Neuronal stem cell (in vitro differentiated cells): ENCODE results near the gene SPOCK1.

Experiments used
- DNase-seq: peaks from one replicate; pipeline ENCODE4 v3.0.0-alpha.2; 2013; ENCODE audit warnings: low spot score
- H2AFZ ChIP-seq: one replicate; pipeline ENCODE4 v1.6.1; 2013; ENCODE audit warnings: mild to moderate bottlenecking, low read length, inconsistent platforms
- H2AK5ac ChIP-seq: 2 replicates; pipeline ENCODE4 v1.6.1; 2013; ENCODE audit warnings: low read depth, mild to moderate bottlenecking, inconsistent platforms, low read length, moderate library complexity, mixed read lengths
- H2BK120ac ChIP-seq: 2 replicates; pipeline ENCODE4 v1.6.1; 2013; ENCODE audit warnings: low read depth, mild to moderate bottlenecking, inconsistent platforms, low read length, moderate library complexity, mixed read lengths
- H2BK12ac ChIP-seq: one replicate; pipeline ENCODE4 v1.6.1; 2013; ENCODE audit warnings: low read length, inconsistent platforms
- H2BK15ac ChIP-seq: 2 replicates; pipeline ENCODE4 v1.6.1; 2013; ENCODE audit warnings: mild to moderate bottlenecking, low read length, inconsistent platforms, mixed read lengths
- H2BK5ac ChIP-seq: one replicate; pipeline ENCODE4 v1.6.1; 2013; ENCODE audit warnings: inconsistent platforms, mild to moderate bottlenecking, low read length, moderate library complexity
- H3K14ac ChIP-seq: one replicate; pipeline ENCODE4 v1.6.1; 2013; ENCODE audit warnings: low read length, inconsistent platforms
- H3K18ac ChIP-seq: 2 replicates; pipeline ENCODE4 v1.6.1; 2013; ENCODE audit warnings: low read length, inconsistent platforms
- H3K23ac ChIP-seq: 2 replicates; pipeline ENCODE4 v1.6.1; 2013; ENCODE audit warnings: low read depth, mild to moderate bottlenecking, mixed read lengths, low read length, inconsistent platforms; ENCODE audit not compliant: poor library complexity
- H3K27ac ChIP-seq: replicated peaks from 3 replicates; pipeline ENCODE4 v1.5.1; 2013; ENCODE audit warnings: low read length, inconsistent platforms
- H3K27me3 ChIP-seq, 3 experiments: 2 replicates each; pipeline ENCODE4 v1.6.1; 2013; ENCODE audit warnings: low read length in 3 of 3, mild to moderate bottlenecking in 2 of 3, inconsistent platforms in 1 of 3, low read depth in 1 of 3, mixed read lengths in 1 of 3, moderate library complexity in 1 of 3; ENCODE audit not compliant: control insufficient read depth in 3 of 3, insufficient read depth in 3 of 3
- H3K36me3 ChIP-seq, 2 donors: replicated peaks in 1 of 2; 2 replicates each; pipeline ENCODE4 v1.6.1; 2013; ENCODE audit warnings: low read length in 2 of 2; ENCODE audit not compliant: control insufficient read depth in 2 of 2, insufficient read depth in 2 of 2
- H3K4ac ChIP-seq: 2 replicates; pipeline ENCODE4 v1.6.1; 2013; ENCODE audit warnings: inconsistent platforms, mild to moderate bottlenecking, low read length, moderate library complexity
- H3K4me1 ChIP-seq, 2 donors: 1 replicate in 1 of 2; 2 replicates in 1 of 2; pipeline ENCODE4 v1.6.1; 2013; ENCODE audit warnings: low read length in 2 of 2, low read depth in 1 of 2; ENCODE audit not compliant: control insufficient read depth in 2 of 2, insufficient read depth in 1 of 2
- H3K4me2 ChIP-seq: one replicate; pipeline ENCODE4 v1.6.1; 2013; ENCODE audit warnings: mild to moderate bottlenecking, low read length, inconsistent platforms; ENCODE audit not compliant: insufficient read depth, poor library complexity, severe bottlenecking
- H3K4me3 ChIP-seq, 2 donors: 2 replicates each; pipeline ENCODE4 v1.5.1; 2013; ENCODE audit warnings: low read length in 2 of 2, mild to moderate bottlenecking in 2 of 2, inconsistent platforms in 1 of 2, moderate library complexity in 1 of 2
- H3K79me1 ChIP-seq: one replicate; pipeline ENCODE4 v1.6.1; 2013; ENCODE audit warnings: low read depth, mild to moderate bottlenecking, inconsistent platforms, low read length, moderate library complexity
- H3K9ac ChIP-seq: one replicate; pipeline ENCODE4 v1.6.1; 2013; ENCODE audit warnings: mild to moderate bottlenecking, low read depth, low read length, inconsistent platforms; ENCODE audit not compliant: poor library complexity
- H3K9me3 ChIP-seq, 2 donors: replicated peaks in 1 of 2; 2 replicates each; pipeline versions ENCODE3 to v1.6.1; 2013; ENCODE audit warnings: low read length in 2 of 2, mild to moderate bottlenecking in 2 of 2, inconsistent platforms in 1 of 2, low read depth in 1 of 2, mixed read lengths in 1 of 2, moderate library complexity in 1 of 2; ENCODE audit not compliant: control insufficient read depth in 2 of 2, insufficient read depth in 1 of 2
- H4K8ac ChIP-seq: one replicate; pipeline ENCODE4 v1.6.1; 2013; ENCODE audit warnings: low read depth, mild to moderate bottlenecking, inconsistent platforms, low read length, moderate library complexity
- H4K91ac ChIP-seq: one replicate; pipeline ENCODE4 v1.6.1; 2013; ENCODE audit warnings: low read length, low read depth, mild to moderate bottlenecking, inconsistent platforms; ENCODE audit not compliant: poor library complexity
- WGBS, 2 donors: extraction: QIAGEN DNeasy Blood & Tissue Kit; methylation state at CpG; one replicate each; pipeline ENCODE4 v1.1.7; 2013; ENCODE audit warnings: missing lambda C conversion rate in 2 of 2, mixed read lengths in 1 of 2; ENCODE audit not compliant: insufficient read length in 2 of 2, insufficient replicate concordance in 1 of 2; ENCODE audit errors: extremely low coverage in 2 of 2; 5-methylcytosine and 5-hydroxymethylcytosine counted together

Gene SPOCK1

GRCh38 chr5:137221943-137222342 is 277.2 kb downstream of the SPOCK1 start:
- Histone ChIP-seq H3K4me3 (no peak overlapping the region), H3K4me1 (no peaks in the 10 kb centered on the region)
- WGBS, 2 donors = no CpG with 5 or more reads among the region's 3 CpGs

DNA sequence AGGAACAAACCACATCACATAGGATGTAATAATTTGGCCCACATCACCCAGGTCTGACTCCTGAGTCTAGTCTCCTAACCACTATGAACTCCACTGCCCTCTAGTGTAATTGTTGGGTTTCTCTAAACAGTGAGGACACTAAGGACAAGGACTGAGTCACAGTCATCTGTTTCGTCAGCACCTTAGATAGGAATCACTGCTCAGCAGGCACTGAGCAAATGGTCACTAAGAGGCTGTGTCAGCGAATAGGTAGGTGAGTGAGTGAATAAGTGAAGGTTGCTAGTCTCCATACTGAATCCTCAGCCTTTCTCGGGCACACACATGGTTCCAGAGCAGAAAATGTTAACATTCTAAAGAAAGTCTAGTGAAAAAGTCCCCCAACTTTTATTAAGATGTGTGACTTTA is 278.6 kb downstream of the SPOCK1 start:
- no peak overlapping the region for H3K27ac ChIP-seq
- no peak overlapping the region for H3K4me2 ChIP-seq
- no peaks in the 10 kb centered on the region for H3K79me1 ChIP-seq
- no peak for DNase-seq
- no peak overlapping the region for H2BK15ac ChIP-seq
- no peak overlapping the region for H3K9ac ChIP-seq
- no peak overlapping the region for H4K8ac ChIP-seq
- no peak overlapping the region for H2AFZ ChIP-seq
- H3K4ac ChIP-seq = no peak overlapping the region
- H3K14ac ChIP-seq = no peak overlapping the region
- H3K36me3 ChIP-seq = no peaks in the 10 kb centered on the region
- no peaks in the 10 kb centered on the region for H3K9me3 ChIP-seq
- H3K23ac ChIP-seq = no peak overlapping the region
- no peak overlapping the region for H2AK5ac ChIP-seq
- H3K4me3 ChIP-seq = no peak overlapping the region
- no peaks in the 10 kb centered on the region for H3K27me3 ChIP-seq
- no peak overlapping the region for H4K91ac ChIP-seq
- H2BK5ac ChIP-seq = no peak overlapping the region
- no peaks in the 10 kb centered on the region for H3K4me1 ChIP-seq
- no peak overlapping the region for H2BK120ac ChIP-seq
- H2BK12ac ChIP-seq = no peak overlapping the region
- no peak overlapping the region for H3K18ac ChIP-seq
- no CpG with 5 or more reads among the region's 3 CpGs for WGBS, 2 donors

More at GRCh38 chr5:137221943-137222342, 277.2 kb downstream of the SPOCK1 start:
- Histone ChIP-seq H3K4ac (no peak overlapping the region), H3K9ac (no peak overlapping the region), H2BK15ac (no peak overlapping the region), H3K27ac (no peak overlapping the region), H3K27me3 (no peaks in the 10 kb centered on the region), H3K4me2 (no peak overlapping the region), H4K8ac (no peak overlapping the region), H2AK5ac (no peak overlapping the region), H2BK12ac (no peak overlapping the region), H2BK120ac (no peak overlapping the region), H3K23ac (no peak overlapping the region), H3K9me3 (no peaks in the 10 kb centered on the region), H3K18ac (no peak overlapping the region), H3K79me1 (no peaks in the 10 kb centered on the region), H3K14ac (no peak overlapping the region), H2AFZ (no peak overlapping the region), H4K91ac (no peak overlapping the region), H3K36me3 (no peaks in the 10 kb centered on the region), H2BK5ac (no peak overlapping the region)
- no peak for DNase-seq

GRCh38 chr5:137218896-137219295 is 280.2 kb downstream of the SPOCK1 start:
- no peak overlapping the region for H3K23ac ChIP-seq
- H2BK5ac ChIP-seq = no peak overlapping the region
- H3K18ac ChIP-seq = no peak overlapping the region
- H4K8ac ChIP-seq = no peak overlapping the region
- no peak overlapping the region for H4K91ac ChIP-seq
- no peaks in the 10 kb centered on the region for H3K79me1 ChIP-seq
- H2BK15ac ChIP-seq = no peak overlapping the region
- H2AFZ ChIP-seq = no peak overlapping the region
- WGBS, 2 donors = no CpG with 5 or more reads among the region's 1 CpG
- H3K27ac ChIP-seq = no peak overlapping the region
- H3K4me3 ChIP-seq = no peak overlapping the region
- H3K27me3 ChIP-seq = no peaks in the 10 kb centered on the region
- H3K4me2 ChIP-seq = no peak overlapping the region
- no peak overlapping the region for H2BK120ac ChIP-seq
- H3K14ac ChIP-seq = no peak overlapping the region
- DNase-seq = no peak
- no peak overlapping the region for H3K4ac ChIP-seq
- H3K9me3 ChIP-seq = no peaks in the 10 kb centered on the region
- H2BK12ac ChIP-seq = no peak overlapping the region
- no peaks in the 10 kb centered on the region for H3K36me3 ChIP-seq
- no peak overlapping the region for H3K9ac ChIP-seq
- no peak overlapping the region for H2AK5ac ChIP-seq
- H3K4me1 ChIP-seq = no peaks in the 10 kb centered on the region

DNA sequence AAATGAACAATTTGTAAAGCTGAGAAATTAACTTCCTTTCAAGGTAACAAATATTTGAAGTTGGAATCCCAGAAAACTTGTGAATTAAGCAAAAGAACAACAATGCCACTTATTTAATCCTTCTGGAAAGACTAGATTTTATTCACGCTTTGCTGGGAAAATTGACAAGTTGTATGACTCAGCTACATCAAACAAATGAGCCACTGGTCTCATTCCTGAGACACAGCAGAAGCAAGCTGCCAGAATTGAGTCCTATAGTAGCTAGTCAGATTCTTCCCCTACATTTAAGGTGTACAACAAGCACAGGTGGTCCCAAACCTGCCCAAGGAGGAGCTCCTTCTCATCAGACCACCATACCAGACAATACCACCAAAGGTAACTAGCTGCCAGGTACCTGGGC is 280.7 kb downstream of the SPOCK1 start:
- no peak overlapping the region for H2AK5ac ChIP-seq
- no peak overlapping the region for H3K4ac ChIP-seq
- no peak overlapping the region for H4K8ac ChIP-seq
- no peak overlapping the region for H3K27ac ChIP-seq
- H2BK12ac ChIP-seq = no peak overlapping the region
- H3K18ac ChIP-seq = no peak overlapping the region
- no peaks in the 10 kb centered on the region for H3K9me3 ChIP-seq
- H2BK5ac ChIP-seq = no peak overlapping the region
- no peak overlapping the region for H3K23ac ChIP-seq
- no CpG with 5 or more reads among the region's 1 CpG for WGBS, 2 donors
- H3K36me3 ChIP-seq = no peaks in the 10 kb centered on the region
- H3K4me2 ChIP-seq = no peak overlapping the region
- no peak overlapping the region for H4K91ac ChIP-seq
- H3K14ac ChIP-seq = no peak overlapping the region
- H2AFZ ChIP-seq = no peak overlapping the region
- DNase-seq = no peak
- H2BK120ac ChIP-seq = no peak overlapping the region
- no peaks in the 10 kb centered on the region for H3K4me1 ChIP-seq
- H3K9ac ChIP-seq = no peak overlapping the region
- H2BK15ac ChIP-seq = no peak overlapping the region
- no peak overlapping the region for H3K4me3 ChIP-seq
- no peaks in the 10 kb centered on the region for H3K79me1 ChIP-seq
- no peaks in the 10 kb centered on the region for H3K27me3 ChIP-seq
